Measurements from ENCODE around the gene TPM4. TPM values are rescaled to one million over a fixed set of nuclear protein-coding genes. Genes with fewer than 3 reads are reported as not detected.

TPM4 gene
- total and polyA plus RNA-seq, 2 of the 8 experiments (the other 6 are each of a cell fraction or from before 2014, with no cell fraction given): 160 to 359 TPM

GRCh38 chr19:16076958-16077611 lies 790 bp downstream of the TPM4 start (continued):
- TF ChIP-seq E2F6 (IDR thresholded peaks at IDR 0.05) (peak; percentile 26; the same call in 1 of the 2 replicates), JUN (IDR thresholded peaks at IDR 0.05; ENCODE audit: low read depth, low read length) (no peak), TCF12 (IDR thresholded peaks at IDR 0.05; ENCODE audit: low read depth, low read length) (no peak), RAD21 (IDR thresholded peaks at IDR 0.05 in 1 of 2, conservative IDR thresholded peaks at IDR 0.05 in 1 of 2; ENCODE audit: low read depth in 2 of 2, low read length in 2 of 2) (no peak), SP2 (IDR thresholded peaks at IDR 0.05; ENCODE audit: low read length) (no peak), RXRA (IDR thresholded peaks at IDR 0.05; ENCODE audit: insufficient read depth, low read depth, low read length) (no peak), GTF2F1 (IDR thresholded peaks at IDR 0.05; ENCODE audit: borderline replicate concordance, low read depth, low read length) (no peak), SIRT6 (IDR thresholded peaks at IDR 0.05; ENCODE audit: low read length) (peak; percentile 84), POLR2A (IDR thresholded peaks at IDR 0.05; ENCODE audit: control extremely low read depth in 1 of 2, low read depth in 2 of 2, low read length in 2 of 2) (peak; percentile 76 to 89), YY1 (IDR thresholded peaks at IDR 0.05; ENCODE audit: low read depth, low read length) (no peak), SUZ12 (IDR thresholded peaks at IDR 0.05; ENCODE audit: low read length) (no peak)
